H9 (cell line): ENCODE measurements around the gene PCDHGA8. TPM values are rescaled to one million over a fixed set of nuclear protein-coding genes. Genes with fewer than 3 reads are reported as not detected.

ENCODE experiments used
- DNase-seq: peaks from one replicate; pipeline ENCODE4 v3.0.0-alpha.2; 2017
- H2AFZ ChIP-seq: one replicate; pipeline ENCODE4 v1.6.1; 2013; ENCODE audit warnings: mild to moderate bottlenecking, low read length, control low read depth, moderate library complexity
- H2AK5ac ChIP-seq: 2 replicates; pipeline ENCODE4 v1.6.1; 2013; ENCODE audit warnings: low read length, control low read depth, mixed read lengths; ENCODE audit not compliant: insufficient read length
- H2BK120ac ChIP-seq: one replicate; pipeline ENCODE4 v1.6.1; 2013; ENCODE audit warnings: low read depth, mild to moderate bottlenecking, low read length, control low read depth, inconsistent platforms; ENCODE audit not compliant: poor library complexity, severe bottlenecking
- H2BK12ac ChIP-seq: 2 replicates; pipeline ENCODE4 v1.6.1; 2013; ENCODE audit warnings: low read length, control low read depth, mixed read lengths, low read depth; ENCODE audit not compliant: insufficient read length
- H2BK15ac ChIP-seq: 2 replicates; pipeline ENCODE4 v1.6.1; 2013; ENCODE audit warnings: low read depth, low read length, control low read depth
- H2BK20ac ChIP-seq: one replicate; pipeline ENCODE4 v1.6.1; 2013; ENCODE audit warnings: low read depth, mild to moderate bottlenecking, low read length, control low read depth, inconsistent platforms; ENCODE audit not compliant: poor library complexity, severe bottlenecking
- H2BK5ac ChIP-seq: 2 replicates; pipeline ENCODE4 v1.6.1; 2013; ENCODE audit warnings: low read length, control low read depth, mixed read lengths; ENCODE audit not compliant: insufficient read length
- H3K14ac ChIP-seq: 2 replicates; pipeline ENCODE4 v1.6.1; 2013; ENCODE audit warnings: low read length, control low read depth; ENCODE audit not compliant: insufficient read depth
- H3K18ac ChIP-seq: 2 replicates; pipeline ENCODE4 v1.6.1; 2013; ENCODE audit warnings: low read depth, mild to moderate bottlenecking, mixed read lengths, low read length, control low read depth; ENCODE audit not compliant: insufficient read length
- H3K23ac ChIP-seq: 2 replicates; pipeline ENCODE4 v1.6.1; 2013; ENCODE audit warnings: low read length, control low read depth, mixed read lengths, low read depth; ENCODE audit not compliant: insufficient read length
- H3K23me2 ChIP-seq: 2 replicates; pipeline ENCODE4 v1.6.1; 2013; ENCODE audit warnings: low read depth, mild to moderate bottlenecking, mixed read lengths, low read length, control low read depth; ENCODE audit not compliant: insufficient read length, poor library complexity, severe bottlenecking
- H3K27ac ChIP-seq: 2 replicates; pipeline ENCODE4 v1.5.1; 2013; ENCODE audit warnings: low read length, control low read depth, mixed read lengths, low read depth; ENCODE audit not compliant: insufficient read length
- H3K27me3 ChIP-seq: 2 replicates; pipeline ENCODE4 v1.6.1; 2013; ENCODE audit warnings: low read length, control low read depth, inconsistent platforms; ENCODE audit not compliant: insufficient read depth
- H3K4ac ChIP-seq: 2 replicates; pipeline ENCODE4 v1.6.1; 2013; ENCODE audit warnings: low read depth, mild to moderate bottlenecking, control low read depth, inconsistent platforms, low read length, moderate library complexity
- H3K4me1 ChIP-seq: 2 replicates; pipeline ENCODE4 v1.6.1; 2013; ENCODE audit warnings: low read length, control low read depth, inconsistent platforms; ENCODE audit not compliant: insufficient read depth
- H3K4me2 ChIP-seq: 2 replicates; pipeline ENCODE4 v1.6.1; 2013; ENCODE audit warnings: low read length, control low read depth, mixed read lengths; ENCODE audit not compliant: insufficient read length, insufficient read depth
- H3K56ac ChIP-seq: 2 replicates; pipeline ENCODE4 v1.6.1; 2013; ENCODE audit warnings: low read depth, mild to moderate bottlenecking, mixed read lengths, low read length, control low read depth; ENCODE audit not compliant: insufficient read length
- H3K79me1 ChIP-seq: 2 replicates; pipeline ENCODE4 v1.6.1; 2013; ENCODE audit warnings: low read depth, mild to moderate bottlenecking, moderate library complexity, low read length, control low read depth, inconsistent platforms; ENCODE audit not compliant: insufficient read depth, poor library complexity, severe bottlenecking
- H3K79me2 ChIP-seq: 2 replicates; pipeline ENCODE4 v1.6.1; 2013; ENCODE audit warnings: low read length, control low read depth, inconsistent platforms; ENCODE audit not compliant: insufficient read depth
- H3K9ac ChIP-seq: 2 replicates; pipeline ENCODE4 v1.6.1; 2013; ENCODE audit warnings: low read length, control low read depth, mixed read lengths; ENCODE audit not compliant: insufficient read length; ENCODE audit errors: extremely low read depth
- H3K9me3 ChIP-seq: one replicate; pipeline ENCODE4 v1.6.1; 2013; ENCODE audit warnings: low read depth, low read length, inconsistent platforms; ENCODE audit not compliant: control insufficient read depth
- H3T11ph ChIP-seq: one replicate; pipeline ENCODE4 v1.6.1; 2013; ENCODE audit warnings: mild to moderate bottlenecking, low read length, control low read depth, inconsistent platforms
- H4K20me1 ChIP-seq: one replicate; pipeline ENCODE4 v1.6.1; 2013; ENCODE audit not compliant: control insufficient read depth, insufficient read length, insufficient read depth
- H4K5ac ChIP-seq: 2 replicates; pipeline ENCODE4 v1.6.1; 2013; ENCODE audit warnings: low read depth, mild to moderate bottlenecking, mixed read lengths, low read length, control low read depth; ENCODE audit not compliant: insufficient read length
- H4K8ac ChIP-seq: replicated peaks from 2 replicates; pipeline ENCODE4 v1.6.1; 2013; ENCODE audit warnings: low read length, control low read depth, mixed read lengths, low read depth; ENCODE audit not compliant: insufficient read length
- H4K91ac ChIP-seq: 2 replicates; pipeline ENCODE4 v1.6.1; 2013; ENCODE audit warnings: low read depth, mild to moderate bottlenecking, moderate library complexity, mixed read lengths, low read length, control low read depth; ENCODE audit not compliant: insufficient read length
- H3K27ac Mint-ChIP-seq, 3 experiments: 2 replicates in 2 of 3; 3 replicates in 1 of 3; pipeline ENCODE4 v1.8.0; 2020 to 2021; ENCODE audit warnings: mixed read lengths in 3 of 3, mild to moderate bottlenecking in 1 of 3, moderate library complexity in 1 of 3
- H3K27me3 Mint-ChIP-seq: 2 replicates; pipeline ENCODE4 v1.8.0; 2021; ENCODE audit warnings: low read depth, mild to moderate bottlenecking, moderate library complexity, mixed read lengths
- H3K36me3 Mint-ChIP-seq, 3 experiments: 2 replicates in 2 of 3; 3 replicates in 1 of 3; pipeline ENCODE4 v1.8.0; 2020 to 2021; ENCODE audit warnings: low read depth in 3 of 3, mixed read lengths in 3 of 3; ENCODE audit not compliant: insufficient read depth in 1 of 3
- H3K4me1 Mint-ChIP-seq, 2 experiments: 2 replicates each; pipeline ENCODE4 v1.8.0; 2020; ENCODE audit warnings: mixed read lengths in 2 of 2
- H3K4me3 Mint-ChIP-seq, 2 experiments: 2 replicates in 1 of 2; 3 replicates in 1 of 2; pipeline ENCODE4 v1.8.0; 2020 to 2021; ENCODE audit warnings: mild to moderate bottlenecking in 2 of 2, mixed read lengths in 2 of 2, moderate library complexity in 1 of 2
- H3K9me3 Mint-ChIP-seq, 2 experiments: 2 replicates in 1 of 2; 3 replicates in 1 of 2; pipeline ENCODE4 v1.8.0; 2020; ENCODE audit warnings: mild to moderate bottlenecking in 2 of 2, mixed read lengths in 2 of 2, moderate library complexity in 1 of 2
- CTCF ChIP-seq: fragments of 200-600 bp; sonication (generic); conservative IDR thresholded peaks from 3 replicates; pipeline ENCODE4 v1.8.0; 2021; ENCODE audit warnings: antibody characterized with exemption, mild to moderate bottlenecking
- WGBS: extraction: QIAGEN DNeasy Blood & Tissue Kit; methylation state at CpG from one replicate; pipeline ENCODE4 v1.1.7; 2013; ENCODE audit warnings: missing lambda C conversion rate, low lambda C conversion rate, mixed read lengths; ENCODE audit not compliant: insufficient read length; ENCODE audit errors: extremely low coverage; 5-methylcytosine and 5-hydroxymethylcytosine counted together
- total RNA-seq: library from RNA; stranded (reverse); gene quantifications from 2 replicates; pipeline ENCODE4 v1.2.1, GENCODE V29; 2021

Gene PCDHGA8
- total RNA-seq, 1 experiment from 2014 or later, result 0.90 TPM

- H2BK20ac ChIP-seq, result no peak within 1 kb of the TSS
- Mint-ChIP-seq H3K27me3 (peaks cover 5% of the 10 kb centered on the region; the same call in 1 of the 2 replicates), H3K4me3 (no peak within 1 kb of the TSS), H3K9me3 (peaks cover 66% of the 10 kb centered on the region in 2 experiments), H3K36me3 (peaks cover 12 to 34% (median 22%) of the 10 kb centered on the region in 3 experiments; a peak in 6 of 7 replicates), H3K4me1 (no peaks in the 10 kb centered on the region), H3K27ac (no peak within 1 kb of the TSS)
- H3K79me1 ChIP-seq, result no peaks in the 10 kb centered on the region
- DNase-seq, result no peak
- no peak within 1 kb of the TSS for H2AK5ac ChIP-seq
- no peak within 1 kb of the TSS for H2AFZ ChIP-seq
- no peak within 1 kb of the TSS for H3K9ac ChIP-seq
- H3K79me2 ChIP-seq, result no peaks in the 10 kb centered on the region
- no peak for TF ChIP-seq CTCF
- H3K27me3 ChIP-seq, result no peaks in the 10 kb centered on the region
- no peak within 1 kb of the TSS for H4K8ac ChIP-seq
- no peak within 1 kb of the TSS for H2BK15ac ChIP-seq
- H3K23ac ChIP-seq, result no peak within 1 kb of the TSS
- no peak within 1 kb of the TSS for H2BK5ac ChIP-seq
- no peak within 1 kb of the TSS for H2BK120ac ChIP-seq
- no peak within 1 kb of the TSS for H3K27ac ChIP-seq
- no peaks in the 10 kb centered on the region for H3K4me1 ChIP-seq
- H4K5ac ChIP-seq, result no peak within 1 kb of the TSS
- H4K91ac ChIP-seq, result no peak within 1 kb of the TSS
- no peaks in the 10 kb centered on the region for H4K20me1 ChIP-seq
- H3K4ac ChIP-seq, result no peak within 1 kb of the TSS
- no peak within 1 kb of the TSS for H3K4me2 ChIP-seq
- H3T11ph ChIP-seq, result no peak within 1 kb of the TSS
- H2BK12ac ChIP-seq, result no peak within 1 kb of the TSS
- H3K9me3 ChIP-seq, result peaks cover 21% of the 10 kb centered on the region
- H3K14ac ChIP-seq, result no peak within 1 kb of the TSS
- H3K56ac ChIP-seq, result no peak within 1 kb of the TSS
- H3K18ac ChIP-seq, result no peak within 1 kb of the TSS
- WGBS, result no CpG with 5 or more reads among the region's 37 CpGs
- no peaks in the 10 kb centered on the region for H3K23me2 ChIP-seq
Observed at GRCh38 chr5:141382469-141383294, 9.8 kb upstream of the PCDHGA8 start, which contains the start of gene PCDHGA7. Gene PCDHGA7, plus strand, starts transcription at chr5:141382742. Its CDS starts 158 bp downstream, at chr5:141382900.
